ENCODE results near the gene HRAS.

- TF ChIP-seq, protein P1, sequence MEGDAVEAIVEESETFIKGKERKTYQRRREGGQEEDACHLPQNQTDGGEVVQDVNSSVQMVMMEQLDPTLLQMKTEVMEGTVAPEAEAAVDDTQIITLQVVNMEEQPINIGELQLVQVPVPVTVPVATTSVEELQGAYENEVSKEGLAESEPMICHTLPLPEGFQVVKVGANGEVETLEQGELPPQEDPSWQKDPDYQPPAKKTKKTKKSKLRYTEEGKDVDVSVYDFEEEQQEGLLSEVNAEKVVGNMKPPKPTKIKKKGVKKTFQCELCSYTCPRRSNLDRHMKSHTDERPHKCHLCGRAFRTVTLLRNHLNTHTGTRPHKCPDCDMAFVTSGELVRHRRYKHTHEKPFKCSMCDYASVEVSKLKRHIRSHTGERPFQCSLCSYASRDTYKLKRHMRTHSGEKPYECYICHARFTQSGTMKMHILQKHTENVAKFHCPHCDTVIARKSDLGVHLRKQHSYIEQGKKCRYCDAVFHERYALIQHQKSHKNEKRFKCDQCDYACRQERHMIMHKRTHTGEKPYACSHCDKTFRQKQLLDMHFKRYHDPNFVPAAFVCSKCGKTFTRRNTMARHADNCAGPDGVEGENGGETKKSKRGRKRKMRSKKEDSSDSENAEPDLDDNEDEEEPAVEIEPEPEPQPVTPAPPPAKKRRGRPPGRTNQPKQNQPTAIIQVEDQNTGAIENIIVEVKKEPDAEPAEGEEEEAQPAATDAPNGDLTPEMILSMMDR (IDR thresholded peaks at IDR 0.05) = no peak
- TF ChIP-seq EP300 (IDR thresholded peaks at IDR 0.05) (no peak), POLR2AphosphoS5 (IDR thresholded peaks at IDR 0.05) (no peak), POLR2A (IDR thresholded peaks at IDR 0.05) (no peak)
Observed at GRCh38 chr11:495537-495931, 39.8 kb downstream of the HRAS start.

Measured in stomach (tissue), 4 donors.